GM23338 (cell line): Measurements from ENCODE around the gene ULBP3.

Source experiments
- CREB1 ChIP-seq: fragments of 250-450 bp; sonication (Bioruptor Pico); IDR thresholded peaks from 2 replicates; pipeline ENCODE4 v1.5.0; 2020; ENCODE audit warnings: low read depth, mild to moderate bottlenecking, moderate library complexity
- EZH2 ChIP-seq: fragments of 200-600 bp; sonication (generic); IDR thresholded peaks from one replicate; pipeline ENCODE4 v1.8.0; 2017; ENCODE audit warnings: antibody characterized with exemption, mild to moderate bottlenecking, low read depth; ENCODE audit not compliant: unreplicated experiment
- EZH2phosphoT487 ChIP-seq: fragments of 200-600 bp; sonication (generic); IDR thresholded peaks from one replicate; pipeline ENCODE4 v1.8.1; 2018; ENCODE audit warnings: antibody characterized with exemption; ENCODE audit not compliant: unreplicated experiment
- POLR2AphosphoS5 ChIP-seq: IDR thresholded peaks from 2 replicates; pipeline ENCODE4 v1.6.1; 2016; ENCODE audit warnings: antibody characterized with exemption, low read depth
- STAT1 ChIP-seq: IDR thresholded peaks from one replicate; pipeline ENCODE4 v1.6.1; 2016; ENCODE audit warnings: antibody characterized with exemption; ENCODE audit not compliant: unreplicated experiment
- ZNF114 ChIP-seq: fragments of 250-450 bp; sonication (Bioruptor Pico); IDR thresholded peaks from 2 replicates; pipeline ENCODE4 v1.5.0; 2020; ENCODE audit warnings: mild to moderate bottlenecking, moderate library complexity
- TF ChIP-seq, protein P1 (sequence below), 2 experiments: fragments of 200-600 bp in 1 of 2; sonication (generic) in 1 of 2; conservative IDR thresholded peaks; 2 replicates each; pipeline versions ENCODE4 v1.5.1 to v1.6.1; 2016 to 2017; ENCODE audit warnings: antibody characterized with exemption in 2 of 2, low read depth in 2 of 2, mild to moderate bottlenecking in 2 of 2, moderate library complexity in 1 of 2
- TF ChIP-seq, protein P2 (sequence below): IDR thresholded peaks from one replicate; pipeline ENCODE4 v1.6.1; 2018; ENCODE audit warnings: antibody characterized with exemption; ENCODE audit not compliant: unreplicated experiment

- TF ChIP-seq EZH2phosphoT487 = peak; percentile 91
- TF ChIP-seq, protein P1, sequence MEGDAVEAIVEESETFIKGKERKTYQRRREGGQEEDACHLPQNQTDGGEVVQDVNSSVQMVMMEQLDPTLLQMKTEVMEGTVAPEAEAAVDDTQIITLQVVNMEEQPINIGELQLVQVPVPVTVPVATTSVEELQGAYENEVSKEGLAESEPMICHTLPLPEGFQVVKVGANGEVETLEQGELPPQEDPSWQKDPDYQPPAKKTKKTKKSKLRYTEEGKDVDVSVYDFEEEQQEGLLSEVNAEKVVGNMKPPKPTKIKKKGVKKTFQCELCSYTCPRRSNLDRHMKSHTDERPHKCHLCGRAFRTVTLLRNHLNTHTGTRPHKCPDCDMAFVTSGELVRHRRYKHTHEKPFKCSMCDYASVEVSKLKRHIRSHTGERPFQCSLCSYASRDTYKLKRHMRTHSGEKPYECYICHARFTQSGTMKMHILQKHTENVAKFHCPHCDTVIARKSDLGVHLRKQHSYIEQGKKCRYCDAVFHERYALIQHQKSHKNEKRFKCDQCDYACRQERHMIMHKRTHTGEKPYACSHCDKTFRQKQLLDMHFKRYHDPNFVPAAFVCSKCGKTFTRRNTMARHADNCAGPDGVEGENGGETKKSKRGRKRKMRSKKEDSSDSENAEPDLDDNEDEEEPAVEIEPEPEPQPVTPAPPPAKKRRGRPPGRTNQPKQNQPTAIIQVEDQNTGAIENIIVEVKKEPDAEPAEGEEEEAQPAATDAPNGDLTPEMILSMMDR (conservative IDR thresholded peaks at IDR 0.05; ENCODE audit: low read depth in 2 of 2) = no peak
- TF ChIP-seq EZH2 = peak; percentile 94
- no peak for TF ChIP-seq CREB1 (CRISPR knock-in tag)
- no peak for TF ChIP-seq POLR2AphosphoS5
- TF ChIP-seq ZNF114 (CRISPR knock-in tag) = no peak
- TF ChIP-seq STAT1 = no peak
- TF ChIP-seq, protein P2, sequence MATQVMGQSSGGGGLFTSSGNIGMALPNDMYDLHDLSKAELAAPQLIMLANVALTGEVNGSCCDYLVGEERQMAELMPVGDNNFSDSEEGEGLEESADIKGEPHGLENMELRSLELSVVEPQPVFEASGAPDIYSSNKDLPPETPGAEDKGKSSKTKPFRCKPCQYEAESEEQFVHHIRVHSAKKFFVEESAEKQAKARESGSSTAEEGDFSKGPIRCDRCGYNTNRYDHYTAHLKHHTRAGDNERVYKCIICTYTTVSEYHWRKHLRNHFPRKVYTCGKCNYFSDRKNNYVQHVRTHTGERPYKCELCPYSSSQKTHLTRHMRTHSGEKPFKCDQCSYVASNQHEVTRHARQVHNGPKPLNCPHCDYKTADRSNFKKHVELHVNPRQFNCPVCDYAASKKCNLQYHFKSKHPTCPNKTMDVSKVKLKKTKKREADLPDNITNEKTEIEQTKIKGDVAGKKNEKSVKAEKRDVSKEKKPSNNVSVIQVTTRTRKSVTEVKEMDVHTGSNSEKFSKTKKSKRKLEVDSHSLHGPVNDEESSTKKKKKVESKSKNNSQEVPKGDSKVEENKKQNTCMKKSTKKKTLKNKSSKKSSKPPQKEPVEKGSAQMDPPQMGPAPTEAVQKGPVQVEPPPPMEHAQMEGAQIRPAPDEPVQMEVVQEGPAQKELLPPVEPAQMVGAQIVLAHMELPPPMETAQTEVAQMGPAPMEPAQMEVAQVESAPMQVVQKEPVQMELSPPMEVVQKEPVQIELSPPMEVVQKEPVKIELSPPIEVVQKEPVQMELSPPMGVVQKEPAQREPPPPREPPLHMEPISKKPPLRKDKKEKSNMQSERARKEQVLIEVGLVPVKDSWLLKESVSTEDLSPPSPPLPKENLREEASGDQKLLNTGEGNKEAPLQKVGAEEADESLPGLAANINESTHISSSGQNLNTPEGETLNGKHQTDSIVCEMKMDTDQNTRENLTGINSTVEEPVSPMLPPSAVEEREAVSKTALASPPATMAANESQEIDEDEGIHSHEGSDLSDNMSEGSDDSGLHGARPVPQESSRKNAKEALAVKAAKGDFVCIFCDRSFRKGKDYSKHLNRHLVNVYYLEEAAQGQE = no peak
These were observed 31.3 kb downstream of the ULBP3 start for GRCh38 chr6:150037526-150038201.
